SK-N-SH treated with all-trans-retinoic acid at 6 μM for 48 hours (cell line): ENCODE data around the gene DEPDC5.

Experiments
- CSDC2 ChIP-seq: fragments of 250-450 bp; sonication (Bioruptor Pico); IDR thresholded peaks from 2 replicates; pipeline ENCODE4 v1.5.0; 2020; ENCODE audit warnings: mild to moderate bottlenecking, moderate library complexity
- ZNF8 ChIP-seq: fragments of 450-650 bp; formaldehyde crosslinking; IDR thresholded peaks from 2 replicates; pipeline ENCODE4 v1.5.0; 2020; ENCODE audit warnings: mild to moderate bottlenecking, moderate library complexity

- no peak for TF ChIP-seq ZNF8 (CRISPR knock-in tag)
- TF ChIP-seq CSDC2 (CRISPR knock-in tag), result no peak
These were observed 107.5 kb downstream of the DEPDC5 start for GRCh38 chr22:31861226-31861840.
